ENCODE results near the gene EFCAB6. TPM values are rescaled to one million over a fixed set of nuclear protein-coding genes. Genes with fewer than 3 reads are reported as not detected.

EFCAB6 gene
- total RNA-seq, 2 experiments from 2014 or later = 0.15 to 0.21 TPM

- DNase-seq = no peak
- H3K27ac Mint-ChIP-seq = no peak overlapping the region
- CTCF ChIA-PET = interaction anchor here (1.4 kb wide), 1 partner anchor 32 kb away, joined by 4 read pairs; no protein-coding TSS in a partner anchor
- peaks cover 29% of the 10 kb centered on the region for H3K27me3 Mint-ChIP-seq (ENCODE audit: low read depth)
- H3K4me1 Mint-ChIP-seq (ENCODE audit: low read depth) = no peaks in the 10 kb centered on the region
- H3K36me3 Mint-ChIP-seq (ENCODE audit: low read depth) = no peaks in the 10 kb centered on the region
- H3K4me3 Mint-ChIP-seq = no peak overlapping the region
- H3K9me3 Mint-ChIP-seq = peaks cover 6% of the 10 kb centered on the region
- intact Hi-C loops (cut with micrococcal nuclease) = no loop called here
Observed at GRCh38 chr22:43853328-43853931, 41.3 kb upstream of the EFCAB6 start.

- CTCF ChIA-PET = interaction anchor here (1.4 kb wide), 1 partner anchor 32 kb away, joined by 4 read pairs; no protein-coding TSS in a partner anchor
- Mint-ChIP-seq H3K4me3 (no peak overlapping the region), H3K36me3 (ENCODE audit: low read depth) (no peaks in the 10 kb centered on the region), H3K4me1 (ENCODE audit: low read depth) (no peaks in the 10 kb centered on the region), H3K27ac (no peak overlapping the region), H3K9me3 (peaks cover 6% of the 10 kb centered on the region), H3K27me3 (ENCODE audit: low read depth) (peaks cover 29% of the 10 kb centered on the region)
- intact Hi-C loops (cut with micrococcal nuclease) = no loop called here
- DNase-seq = no peak
Observed at GRCh38 chr22:43852573-43853327, 40.6 kb upstream of the EFCAB6 start.

GRCh38 chr22:43851979-43852307 lies 39.8 kb upstream of the EFCAB6 start:
- Mint-ChIP-seq H3K4me1 (ENCODE audit: low read depth) (no peaks in the 10 kb centered on the region), H3K36me3 (ENCODE audit: low read depth) (no peaks in the 10 kb centered on the region), H3K9me3 (peaks cover 5% of the 10 kb centered on the region), H3K27ac (no peak overlapping the region), H3K4me3 (no peak overlapping the region), H3K27me3 (ENCODE audit: low read depth) (peaks cover 28% of the 10 kb centered on the region)
- CTCF ChIA-PET = interaction anchor here (0.6 kb wide), 1 partner anchor 38 kb away, joined by 3 read pairs; no protein-coding TSS in a partner anchor
- DNase-seq = no peak
- intact Hi-C loops (cut with micrococcal nuclease) = no loop called here

GRCh38 chr22:43851058-43851978 lies 39.2 kb upstream of the EFCAB6 start:
- peaks cover 24% of the 10 kb centered on the region for H3K27me3 Mint-ChIP-seq (ENCODE audit: low read depth)
- no peaks in the 10 kb centered on the region for H3K36me3 Mint-ChIP-seq (ENCODE audit: low read depth)
- no peak for DNase-seq
- no peak overlapping the region for H3K27ac Mint-ChIP-seq
- no peaks in the 10 kb centered on the region for H3K4me1 Mint-ChIP-seq (ENCODE audit: low read depth)
- peaks cover 1% of the 10 kb centered on the region for H3K9me3 Mint-ChIP-seq
- no peak overlapping the region for H3K4me3 Mint-ChIP-seq
- intact Hi-C loops (cut with micrococcal nuclease) = no loop called here
- CTCF ChIA-PET = interaction anchor here (0.6 kb wide), 1 partner anchor 37 kb away, joined by 3 read pairs; no protein-coding TSS in a partner anchor

GRCh38 chr22:43850529-43850928 lies 38.4 kb upstream of the EFCAB6 start:
- no peaks in the 10 kb centered on the region for H3K9me3 Mint-ChIP-seq
- H3K36me3 Mint-ChIP-seq (ENCODE audit: low read depth) = no peaks in the 10 kb centered on the region
- H3K27me3 Mint-ChIP-seq (ENCODE audit: low read depth) = peaks cover 27% of the 10 kb centered on the region
- intact Hi-C loops (cut with micrococcal nuclease) = no loop called here
- no peaks in the 10 kb centered on the region for H3K4me1 Mint-ChIP-seq (ENCODE audit: low read depth)
- CTCF ChIA-PET = no interaction called here
- DNase-seq = no peak
- no peak overlapping the region for H3K4me3 Mint-ChIP-seq
- H3K27ac Mint-ChIP-seq = no peak overlapping the region

- intact Hi-C loops (cut with micrococcal nuclease) = no loop called here
- no peak for DNase-seq
- Mint-ChIP-seq H3K27me3 (ENCODE audit: low read depth) (peaks cover 25% of the 10 kb centered on the region), H3K36me3 (ENCODE audit: low read depth) (no peaks in the 10 kb centered on the region), H3K27ac (no peak overlapping the region), H3K4me3 (no peak overlapping the region), H3K9me3 (no peaks in the 10 kb centered on the region), H3K4me1 (ENCODE audit: low read depth) (no peaks in the 10 kb centered on the region)
- CTCF ChIA-PET = interaction anchor here (1.1 kb wide), 1 partner anchor 11 kb away, joined by 3 read pairs; no protein-coding TSS in a partner anchor
Observed at GRCh38 chr22:43849731-43850130, 37.6 kb upstream of the EFCAB6 start.

GRCh38 chr22:43848366-43849171 lies 36.5 kb upstream of the EFCAB6 start:
- no peak overlapping the region for H3K4me3 Mint-ChIP-seq
- no peak overlapping the region for H3K27ac Mint-ChIP-seq
- intact Hi-C loops (cut with micrococcal nuclease) = no loop called here
- H3K4me1 Mint-ChIP-seq (ENCODE audit: low read depth) = no peaks in the 10 kb centered on the region
- CTCF ChIA-PET = interaction anchor here (0.5 kb wide), 1 partner anchor 524 kb away, joined by 3 read pairs; no protein-coding TSS in a partner anchor
- peaks cover 22% of the 10 kb centered on the region for H3K27me3 Mint-ChIP-seq (ENCODE audit: low read depth)
- no peak for DNase-seq
- no peaks in the 10 kb centered on the region for H3K36me3 Mint-ChIP-seq (ENCODE audit: low read depth)
- H3K9me3 Mint-ChIP-seq = no peaks in the 10 kb centered on the region

GRCh38 chr22:43847376-43848289 lies 35.5 kb upstream of the EFCAB6 start:
- Mint-ChIP-seq H3K9me3 (no peaks in the 10 kb centered on the region), H3K4me1 (ENCODE audit: low read depth) (no peaks in the 10 kb centered on the region), H3K36me3 (ENCODE audit: low read depth) (no peaks in the 10 kb centered on the region), H3K27ac (no peak overlapping the region), H3K4me3 (no peak overlapping the region), H3K27me3 (ENCODE audit: low read depth) (peaks cover 19% of the 10 kb centered on the region)
- CTCF ChIA-PET = no interaction called here
- DNase-seq = no peak
- intact Hi-C loops (cut with micrococcal nuclease) = no loop called here

GRCh38 chr22:43846966-43847365 lies 34.9 kb upstream of the EFCAB6 start:
- Mint-ChIP-seq H3K27ac (no peak overlapping the region), H3K4me3 (no peak overlapping the region), H3K9me3 (no peaks in the 10 kb centered on the region), H3K4me1 (ENCODE audit: low read depth) (no peaks in the 10 kb centered on the region), H3K27me3 (ENCODE audit: low read depth) (peaks cover 19% of the 10 kb centered on the region), H3K36me3 (ENCODE audit: low read depth) (no peaks in the 10 kb centered on the region)
- intact Hi-C loops (cut with micrococcal nuclease) = no loop called here
- no peak for DNase-seq
- CTCF ChIA-PET = no interaction called here

GRCh38 chr22:43845981-43846380 lies 33.9 kb upstream of the EFCAB6 start:
- Mint-ChIP-seq H3K4me3 (no peak overlapping the region), H3K27me3 (ENCODE audit: low read depth) (peaks cover 13% of the 10 kb centered on the region), H3K27ac (no peak overlapping the region), H3K36me3 (ENCODE audit: low read depth) (no peaks in the 10 kb centered on the region), H3K9me3 (no peaks in the 10 kb centered on the region), H3K4me1 (ENCODE audit: low read depth) (no peaks in the 10 kb centered on the region)
- DNase-seq = no peak
- CTCF ChIA-PET = no interaction called here
- intact Hi-C loops (cut with micrococcal nuclease) = no loop called here
